Astrocyte of the cerebellum (primary cell): Measurements from ENCODE around the gene FTHL17.

Source experiments
- DNase-seq: peaks from one replicate; pipeline ENCODE4 v3.0.0-alpha.2; 2011; ENCODE audit warnings: low read depth
- H3K4me3 ChIP-seq: 2 replicates; pipeline ENCODE4 v1.5.1; 2011; ENCODE audit warnings: mild to moderate bottlenecking, low read depth, low read length, moderate library complexity
- CTCF ChIP-seq: IDR thresholded peaks from 2 replicates; pipeline ENCODE4 v1.5.1; 2012; ENCODE audit warnings: low read length, low read depth, moderate library complexity, mild to moderate bottlenecking; ENCODE audit errors: missing control alignments
- in situ Hi-C: cut with HindIII; loops from 2 replicates; pipeline ENCODE4 v1.10.0; 2017; ENCODE audit warnings: low sequenced_read_pairs

FTHL17 gene

GRCh38 chrX:31057691-31058090 is 14.2 kb downstream of the FTHL17 start:
- no peak overlapping the region for H3K4me3 ChIP-seq
- no peak for DNase-seq
- in situ Hi-C loops = no loop called here
- TF ChIP-seq CTCF = no peak

GRCh38 chrX:31057291-31057690 is 14.6 kb downstream of the FTHL17 start:
- in situ Hi-C loops = no loop called here
- TF ChIP-seq CTCF = no peak
- no peak for DNase-seq

GRCh38 chrX:31053621-31054020 is 18.2 kb downstream of the FTHL17 start:
- no peak for TF ChIP-seq CTCF
- DNase-seq = no peak
- in situ Hi-C loops = no loop called here
- H3K4me3 ChIP-seq = no peak overlapping the region

More at GRCh38 chrX:31057291-31057690, 14.6 kb downstream of the FTHL17 start:
- no peak overlapping the region for H3K4me3 ChIP-seq

GRCh38 chrX:31039327-31039711 is 32.5 kb downstream of the FTHL17 start:
- DNase-seq = no peak
- in situ Hi-C loops = no loop called here
- H3K4me3 ChIP-seq = no peak overlapping the region
- no peak for TF ChIP-seq CTCF

GRCh38 chrX:31038575-31039326 is 33.1 kb downstream of the FTHL17 start:
- in situ Hi-C loops = no loop called here
- no peak overlapping the region for H3K4me3 ChIP-seq
- TF ChIP-seq CTCF = peak; percentile 67
- peak; percentile 11 for DNase-seq

GRCh38 chrX:31036895-31037294 is 34.9 kb downstream of the FTHL17 start:
- in situ Hi-C loops = no loop called here
- TF ChIP-seq CTCF = peak; percentile 74
- H3K4me3 ChIP-seq = no peak overlapping the region
- DNase-seq = peak; percentile 23
